Breast epithelium (tissue), 4 donors: ENCODE results near the gene ARRDC5. TPM values are rescaled to one million over a fixed set of nuclear protein-coding genes. Genes with fewer than 3 reads are reported as not detected.

Experiments
- DNase-seq, 2 donors: peaks; one replicate each; pipeline ENCODE4 v3.0.0-alpha.2; 2019; ENCODE audit warnings: low spot score in 2 of 2
- H3K27ac ChIP-seq, 2 donors: fragments of 200-600 bp; sonication (generic) in 1 of 2; one replicate each; pipeline ENCODE4 v1.5.1; 2016 to 2019; ENCODE audit warnings: mild to moderate bottlenecking in 1 of 2
- H3K27me3 ChIP-seq, 2 donors: fragments of 200-600 bp; sonication (generic) in 1 of 2; one replicate each; pipeline versions ENCODE4 v1.5.1 to v1.6.0; 2017 to 2019; ENCODE audit warnings: control low read depth in 1 of 2, mild to moderate bottlenecking in 1 of 2
- H3K36me3 ChIP-seq: fragments of 200-600 bp; one replicate; pipeline ENCODE4 v1.5.1; 2019
- H3K4me1 ChIP-seq, 2 donors: fragments of 200-600 bp; sonication (generic); one replicate each; pipeline ENCODE4 v1.5.1; 2016 to 2019; ENCODE audit warnings: control low read depth in 1 of 2
- H3K4me3 ChIP-seq, 3 donors: fragments of 200-600 bp; sonication (generic); 1 replicate in 2 of 3; 2 replicates in 1 of 3; pipeline ENCODE4 v1.5.1; 2016 to 2019; ENCODE audit warnings: mild to moderate bottlenecking in 3 of 3, moderate library complexity in 2 of 3
- H3K9me3 ChIP-seq, 2 donors: fragments of 200-600 bp; sonication (generic) in 1 of 2; one replicate each; pipeline ENCODE4 v1.5.1; 2016 to 2019; ENCODE audit warnings: control low read depth in 1 of 2
- CTCF ChIP-seq, 3 donors: fragments of 450-650 bp; IDR thresholded peaks; one replicate each; pipeline ENCODE4 v1.5.1; 2016 to 2017; ENCODE audit warnings: antibody characterized with exemption in 3 of 3, mild to moderate bottlenecking in 3 of 3, moderate library complexity in 3 of 3
- POLR2A ChIP-seq: fragments of 450-650 bp; IDR thresholded peaks from one replicate; pipeline ENCODE4 v1.6.1; 2016; ENCODE audit warnings: antibody characterized with exemption, mild to moderate bottlenecking, moderate library complexity
- POLR2AphosphoS5 ChIP-seq, 3 donors: sonication (generic); formaldehyde crosslinking; IDR thresholded peaks; one replicate each; pipeline ENCODE4 v1.6.1; 2017; ENCODE audit warnings: antibody characterized with exemption in 3 of 3
- intact Hi-C: fragments of 100-400 bp; cut with DNase I; formaldehyde crosslinking; loops from one replicate; pipeline ENCODE4 v1.15.1; 2023; ENCODE audit warnings: low total_unique reads
- total RNA-seq, 3 donors: library from RNA; depleted of rRNA; stranded (reverse); fragments of >200 nt; gene quantifications; one replicate each; pipeline ENCODE4 v1.1.0, GENCODE V29; 2016

Gene ARRDC5
- total RNA-seq, 3 donors from 2014 or later, result 0.64 TPM; not detected in 2

- H3K4me3 ChIP-seq, result no peak overlapping the region
- H3K4me1 ChIP-seq, result no peaks in the 10 kb centered on the region
- no peak for DNase-seq
- intact Hi-C loops, result no loop called here
- no peaks in the 10 kb centered on the region for H3K36me3 ChIP-seq
- H3K27ac ChIP-seq, result no peak overlapping the region
- H3K27me3 ChIP-seq, result no peaks in the 10 kb centered on the region
- TF ChIP-seq POLR2AphosphoS5 (IDR thresholded peaks at IDR 0.05) (no peak), POLR2A (no peak), CTCF (IDR thresholded peaks at IDR 0.05) (no peak)
- H3K9me3 ChIP-seq, result no peaks in the 10 kb centered on the region
Observed at GRCh38 chr19:4923276-4923747, 20.6 kb upstream of the ARRDC5 start.

GRCh38 chr19:4922530-4923275 lies 20.0 kb upstream of the ARRDC5 start:
- Histone ChIP-seq H3K4me1 (no peaks in the 10 kb centered on the region), H3K27ac (no peak overlapping the region), H3K36me3 (no peaks in the 10 kb centered on the region), H3K27me3 (no peaks in the 10 kb centered on the region), H3K4me3 (no peak overlapping the region), H3K9me3 (no peaks in the 10 kb centered on the region)
- DNase-seq, result no peak
- TF ChIP-seq POLR2A, result no peak
- TF ChIP-seq CTCF (IDR thresholded peaks at IDR 0.05), result no peak
- TF ChIP-seq POLR2AphosphoS5 (IDR thresholded peaks at IDR 0.05), result no peak
- intact Hi-C loops, result no loop called here

GRCh38 chr19:4916292-4917082 lies 13.8 kb upstream of the ARRDC5 start:
- peak overlapping the region in 1 of 2 donors; percentile 25 for H3K27ac ChIP-seq

GRCh38 chr19:4914736-4915501 lies 12.2 kb upstream of the ARRDC5 start:
- Histone ChIP-seq H3K27ac (peak overlapping the region; percentile 1 to 55), H3K4me1 (peaks cover 11 to 14% of the 10 kb centered on the region in 2 donors), H3K4me3 (peak overlapping the region in 2 of 3 donors; percentile 24 to 43), H3K36me3 (no peaks in the 10 kb centered on the region), H3K9me3 (no peaks in the 10 kb centered on the region), H3K27me3 (no peaks in the 10 kb centered on the region)
- TF ChIP-seq CTCF (IDR thresholded peaks at IDR 0.05), result no peak
- no peak for TF ChIP-seq POLR2A
- no peak for TF ChIP-seq POLR2AphosphoS5 (IDR thresholded peaks at IDR 0.05)
- DNase-seq, result peak in 1 of 2 donors; percentile 59
- intact Hi-C loops, result no loop called here

More at GRCh38 chr19:4916292-4917082, 13.8 kb upstream of the ARRDC5 start:
- no peak for TF ChIP-seq CTCF (IDR thresholded peaks at IDR 0.05)
- TF ChIP-seq POLR2AphosphoS5 (IDR thresholded peaks at IDR 0.05), result no peak
- no peak for TF ChIP-seq POLR2A
- intact Hi-C loops, result no loop called here
- DNase-seq, result no peak
- no peaks in the 10 kb centered on the region for H3K36me3 ChIP-seq
- peak overlapping the region; percentile 12 to 29 (median 28) for H3K4me3 ChIP-seq
- no peaks in the 10 kb centered on the region for H3K27me3 ChIP-seq
- no peaks in the 10 kb centered on the region for H3K9me3 ChIP-seq
- H3K4me1 ChIP-seq, result peaks cover 2 to 3% of the 10 kb centered on the region in 2 donors
